ENCODE data around the gene PAXX.
A peak's percentile ranks its signal among the peaks of the same experiment; 100 is the strongest.

The PAXX gene

DNA sequence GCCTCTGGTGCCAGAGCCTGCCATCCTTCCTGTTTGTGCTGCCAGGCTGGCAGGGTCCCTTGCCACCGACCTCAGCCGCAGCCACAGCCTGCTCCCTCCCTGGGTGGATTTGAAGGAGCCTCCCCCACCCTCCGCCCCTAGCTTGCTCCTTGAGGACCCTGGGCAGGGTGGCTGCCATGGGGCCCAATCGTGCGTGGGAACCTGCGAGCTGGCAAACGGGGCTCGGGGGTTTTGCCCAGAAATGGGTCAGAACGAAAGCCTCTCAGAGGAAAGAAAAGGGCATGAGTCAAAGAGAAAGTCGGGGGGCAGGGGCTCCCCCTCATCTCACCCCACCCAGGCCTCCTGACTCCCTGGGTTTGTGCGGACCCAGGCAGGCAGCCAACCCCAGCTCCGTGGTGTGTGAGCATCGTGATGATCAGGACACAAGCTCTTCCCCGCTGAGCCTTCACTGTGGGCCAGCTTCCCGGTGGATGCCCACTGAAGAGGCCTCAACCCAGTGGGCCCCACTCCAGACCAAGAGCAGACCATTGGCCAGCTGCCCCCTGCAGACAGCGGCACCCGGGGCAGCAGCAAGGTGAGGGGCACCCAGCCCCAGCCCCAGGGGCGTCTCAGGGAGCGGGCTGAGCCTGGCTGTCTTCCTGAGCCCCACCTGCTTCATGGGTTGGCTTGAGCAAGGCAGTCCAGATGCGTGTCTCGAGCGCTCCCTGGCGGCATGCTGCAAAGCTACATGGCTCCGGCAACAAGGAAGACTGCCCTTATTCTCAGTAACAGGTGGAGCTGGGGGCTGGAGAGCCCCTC, 42.7 kb downstream of the PAXX start:
- DNase-seq = peak; percentile 77
- no peak overlapping the region for H3K18ac ChIP-seq (ENCODE audit: low read depth in 1 of 2, low read length in 2 of 2)
- no peak overlapping the region for H2BK12ac ChIP-seq (ENCODE audit: low read length in 2 of 2)
- no peak overlapping the region for H2BK120ac ChIP-seq (ENCODE audit: low read depth, low read length)
- peaks cover 3% of the 10 kb centered on the region for H3K4me1 ChIP-seq (ENCODE audit: control insufficient read depth, insufficient read depth, low read depth, low read length)
- no peak overlapping the region for H3K4ac ChIP-seq (ENCODE audit: low read depth in 1 of 2, low read length in 2 of 2)
- 35% methylated on average over 18 of the region's 24 CpGs for WGBS
- H2AK5ac ChIP-seq (ENCODE audit: low read length, severe bottlenecking) = no peak overlapping the region
- H2BK15ac ChIP-seq (ENCODE audit: low read depth, poor library complexity, severe bottlenecking) = peak overlapping the region; percentile 34
- H4K8ac ChIP-seq (ENCODE audit: low read length) = no peak overlapping the region
- H4K91ac ChIP-seq (ENCODE audit: low read length) = no peak overlapping the region
- no peaks in the 10 kb centered on the region for H3K9me3 ChIP-seq (ENCODE audit: control insufficient read depth, low read length)
- H3K36me3 ChIP-seq (ENCODE audit: control insufficient read depth in 1 of 2, insufficient read depth in 2 of 2, low read depth in 1 of 2, low read length in 2 of 2) = peaks cover 19 to 26% of the 10 kb centered on the region in 2 experiments
- H3K79me1 ChIP-seq (replicated peaks; ENCODE audit: low read length, poor library complexity, severe bottlenecking) = no peaks in the 10 kb centered on the region
- no peak overlapping the region for H3K9ac ChIP-seq (ENCODE audit: low read length)
- no peak overlapping the region for H3K23ac ChIP-seq (ENCODE audit: low read length in 2 of 2)
- H3K27ac ChIP-seq (ENCODE audit: low read length, poor library complexity, severe bottlenecking) = no peak overlapping the region
- H2BK5ac ChIP-seq (ENCODE audit: low read depth, low read length, poor library complexity, severe bottlenecking) = no peak overlapping the region
- H2AFZ ChIP-seq (ENCODE audit: low read depth, low read length) = no peak overlapping the region
- H3K27me3 ChIP-seq (ENCODE audit: control insufficient read depth in 1 of 2, insufficient read depth in 1 of 2, low read length in 2 of 2) = peaks cover 0 to 11% of the 10 kb centered on the region in 2 experiments
- H3K14ac ChIP-seq (ENCODE audit: low read length in 2 of 2) = no peak overlapping the region
- H3K4me3 ChIP-seq (ENCODE audit: insufficient read depth in 1 of 2, low read depth in 1 of 2, low read length in 2 of 2) = no peak overlapping the region
- H3K4me2 ChIP-seq (ENCODE audit: low read length, poor library complexity, severe bottlenecking) = no peak overlapping the region

DNA sequence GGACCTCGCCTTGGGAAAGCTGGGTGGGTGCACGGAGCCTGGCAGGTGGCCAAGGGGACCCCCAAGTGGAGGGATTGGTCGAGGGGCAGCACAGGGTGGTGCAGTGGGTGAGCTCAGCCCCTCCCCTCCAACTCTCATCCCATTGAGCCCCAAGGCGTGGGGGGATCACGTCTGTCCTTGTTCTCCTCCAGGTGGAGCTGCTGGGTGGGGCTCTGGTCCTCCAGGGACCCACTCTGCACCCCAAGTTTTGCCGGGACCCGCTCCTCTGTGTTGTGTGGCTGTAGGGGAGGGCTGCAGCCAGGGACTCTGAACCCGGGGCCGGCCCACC, 43.2 kb downstream of the PAXX start:
- Histone ChIP-seq H3K18ac (ENCODE audit: low read depth in 1 of 2, low read length in 2 of 2) (no peak overlapping the region), H4K8ac (ENCODE audit: low read length) (no peak overlapping the region), H3K9me3 (ENCODE audit: control insufficient read depth, low read length) (no peaks in the 10 kb centered on the region), H3K79me1 (replicated peaks; ENCODE audit: low read length, poor library complexity, severe bottlenecking) (no peaks in the 10 kb centered on the region), H3K27me3 (ENCODE audit: control insufficient read depth in 1 of 2, insufficient read depth in 1 of 2, low read length in 2 of 2) (peaks cover 0 to 11% of the 10 kb centered on the region in 2 experiments), H2AFZ (ENCODE audit: low read depth, low read length) (no peak overlapping the region), H3K36me3 (ENCODE audit: control insufficient read depth in 1 of 2, insufficient read depth in 2 of 2, low read depth in 1 of 2, low read length in 2 of 2) (peaks cover 20 to 32% of the 10 kb centered on the region in 2 experiments), H3K4me2 (ENCODE audit: low read length, poor library complexity, severe bottlenecking) (no peak overlapping the region), H3K4me3 (ENCODE audit: insufficient read depth in 1 of 2, low read depth in 1 of 2, low read length in 2 of 2) (no peak overlapping the region), H2BK5ac (ENCODE audit: low read depth, low read length, poor library complexity, severe bottlenecking) (no peak overlapping the region), H3K23ac (ENCODE audit: low read length in 2 of 2) (no peak overlapping the region), H2BK12ac (ENCODE audit: low read length in 2 of 2) (no peak overlapping the region), H3K27ac (ENCODE audit: low read length, poor library complexity, severe bottlenecking) (no peak overlapping the region), H3K9ac (ENCODE audit: low read length) (no peak overlapping the region), H2AK5ac (ENCODE audit: low read length, severe bottlenecking) (no peak overlapping the region), H2BK120ac (ENCODE audit: low read depth, low read length) (no peak overlapping the region), H4K91ac (ENCODE audit: low read length) (no peak overlapping the region), H2BK15ac (ENCODE audit: low read depth, poor library complexity, severe bottlenecking) (no peak overlapping the region), H3K4ac (ENCODE audit: low read depth in 1 of 2, low read length in 2 of 2) (no peak overlapping the region), H3K4me1 (ENCODE audit: control insufficient read depth, insufficient read depth, low read depth, low read length) (peaks cover 3% of the 10 kb centered on the region), H3K14ac (ENCODE audit: low read length in 2 of 2) (no peak overlapping the region)
- WGBS = 38% methylated on average over 8 of the region's 9 CpGs
- no peak for DNase-seq

DNA sequence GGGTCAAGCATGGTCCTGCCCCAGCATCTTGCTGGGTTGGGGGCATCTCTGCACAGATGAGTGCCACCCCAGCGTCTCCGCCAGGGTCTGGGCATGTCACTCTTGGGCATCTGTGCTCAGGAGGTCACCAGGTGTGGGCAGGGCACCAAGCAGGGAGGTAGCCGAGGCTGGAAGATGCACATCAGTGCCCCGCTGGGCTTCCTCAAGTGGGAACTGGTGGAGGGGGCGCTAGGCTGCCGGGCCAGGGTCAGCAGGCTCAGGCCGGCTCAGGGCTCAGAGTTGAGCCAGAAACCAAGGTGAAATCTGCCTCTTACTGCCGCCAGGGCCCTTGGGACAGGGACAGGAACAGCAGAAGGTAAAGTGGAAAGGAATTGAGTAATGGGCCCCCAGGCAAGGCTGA, 43.7 kb downstream of the PAXX start:
- H3K14ac ChIP-seq (ENCODE audit: low read length in 2 of 2) = no peak overlapping the region
- H2AK5ac ChIP-seq (ENCODE audit: low read length, severe bottlenecking) = no peak overlapping the region
- no peak overlapping the region for H3K18ac ChIP-seq (ENCODE audit: low read depth in 1 of 2, low read length in 2 of 2)
- H2BK15ac ChIP-seq (ENCODE audit: low read depth, poor library complexity, severe bottlenecking) = peak overlapping the region; percentile 16
- no peak for DNase-seq
- WGBS = 85% methylated on average over 8 of the region's 8 CpGs
- H4K8ac ChIP-seq (ENCODE audit: low read length) = no peak overlapping the region
- H2AFZ ChIP-seq (ENCODE audit: low read depth, low read length) = no peak overlapping the region
- H2BK12ac ChIP-seq (ENCODE audit: low read length in 2 of 2) = peak overlapping the region in 1 of 2 experiments; percentile 17
- no peak overlapping the region for H3K27ac ChIP-seq (ENCODE audit: low read length, poor library complexity, severe bottlenecking)
- H4K91ac ChIP-seq (ENCODE audit: low read length) = no peak overlapping the region
- H2BK120ac ChIP-seq (ENCODE audit: low read depth, low read length) = no peak overlapping the region
- no peaks in the 10 kb centered on the region for H3K79me1 ChIP-seq (replicated peaks; ENCODE audit: low read length, poor library complexity, severe bottlenecking)
- H3K27me3 ChIP-seq (ENCODE audit: control insufficient read depth in 1 of 2, insufficient read depth in 1 of 2, low read length in 2 of 2) = peaks cover 0 to 11% of the 10 kb centered on the region in 2 experiments
- H3K4me3 ChIP-seq (ENCODE audit: insufficient read depth in 1 of 2, low read depth in 1 of 2, low read length in 2 of 2) = no peak overlapping the region
- H3K9me3 ChIP-seq (ENCODE audit: control insufficient read depth, low read length) = no peaks in the 10 kb centered on the region
- no peak overlapping the region for H2BK5ac ChIP-seq (ENCODE audit: low read depth, low read length, poor library complexity, severe bottlenecking)
- H3K4ac ChIP-seq (ENCODE audit: low read depth in 1 of 2, low read length in 2 of 2) = no peak overlapping the region
- H3K23ac ChIP-seq (ENCODE audit: low read length in 2 of 2) = peak overlapping the region in 1 of 2 experiments; percentile 11
- peaks cover 20 to 36% of the 10 kb centered on the region in 2 experiments for H3K36me3 ChIP-seq (ENCODE audit: control insufficient read depth in 1 of 2, insufficient read depth in 2 of 2, low read depth in 1 of 2, low read length in 2 of 2)
- H3K4me1 ChIP-seq (ENCODE audit: control insufficient read depth, insufficient read depth, low read depth, low read length) = peaks cover 3% of the 10 kb centered on the region
- H3K4me2 ChIP-seq (ENCODE audit: low read length, poor library complexity, severe bottlenecking) = no peak overlapping the region
- H3K9ac ChIP-seq (ENCODE audit: low read length) = no peak overlapping the region

DNA sequence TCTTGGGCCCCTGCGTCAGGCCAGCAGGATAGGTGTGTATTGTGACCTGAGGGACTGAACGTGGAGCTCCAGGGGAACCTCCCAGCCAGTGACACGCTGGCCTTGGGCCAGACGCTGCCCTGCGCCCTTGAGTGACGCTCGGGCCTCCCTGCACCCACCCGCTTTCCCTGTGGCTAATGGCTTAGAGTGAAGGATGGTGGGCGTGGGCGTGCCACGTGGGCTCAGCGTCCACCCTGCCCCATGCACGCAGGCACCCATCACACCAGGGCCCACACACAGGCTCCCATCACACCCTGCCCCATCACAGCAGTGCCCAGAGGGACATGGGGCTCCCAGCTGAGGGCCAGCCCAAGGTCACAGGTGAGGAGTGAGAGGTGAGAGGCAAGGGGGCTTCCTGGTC, 44.8 kb downstream of the PAXX start:
- Histone ChIP-seq H3K27me3 (ENCODE audit: control insufficient read depth in 1 of 2, insufficient read depth in 1 of 2, low read length in 2 of 2) (peaks cover 0 to 11% of the 10 kb centered on the region in 2 experiments), H3K79me1 (replicated peaks; ENCODE audit: low read length, poor library complexity, severe bottlenecking) (no peaks in the 10 kb centered on the region), H3K4ac (ENCODE audit: low read depth in 1 of 2, low read length in 2 of 2) (no peak overlapping the region), H3K9me3 (ENCODE audit: control insufficient read depth, low read length) (no peaks in the 10 kb centered on the region), H4K8ac (ENCODE audit: low read length) (no peak overlapping the region), H2BK12ac (ENCODE audit: low read length in 2 of 2) (no peak overlapping the region), H2AK5ac (ENCODE audit: low read length, severe bottlenecking) (no peak overlapping the region), H3K4me1 (ENCODE audit: control insufficient read depth, insufficient read depth, low read depth, low read length) (peaks cover 3% of the 10 kb centered on the region), H3K14ac (ENCODE audit: low read length in 2 of 2) (no peak overlapping the region), H3K9ac (ENCODE audit: low read length) (no peak overlapping the region), H2BK15ac (ENCODE audit: low read depth, poor library complexity, severe bottlenecking) (no peak overlapping the region), H2AFZ (ENCODE audit: low read depth, low read length) (no peak overlapping the region), H2BK120ac (ENCODE audit: low read depth, low read length) (no peak overlapping the region), H4K91ac (ENCODE audit: low read length) (no peak overlapping the region), H3K23ac (ENCODE audit: low read length in 2 of 2) (no peak overlapping the region), H3K18ac (ENCODE audit: low read depth in 1 of 2, low read length in 2 of 2) (no peak overlapping the region), H3K36me3 (ENCODE audit: control insufficient read depth in 1 of 2, insufficient read depth in 2 of 2, low read depth in 1 of 2, low read length in 2 of 2) (peaks cover 20 to 45% of the 10 kb centered on the region in 2 experiments), H2BK5ac (ENCODE audit: low read depth, low read length, poor library complexity, severe bottlenecking) (no peak overlapping the region), H3K27ac (ENCODE audit: low read length, poor library complexity, severe bottlenecking) (no peak overlapping the region), H3K4me3 (ENCODE audit: insufficient read depth in 1 of 2, low read depth in 1 of 2, low read length in 2 of 2) (no peak overlapping the region), H3K4me2 (ENCODE audit: low read length, poor library complexity, severe bottlenecking) (no peak overlapping the region)
- no peak for DNase-seq
- 84% methylated on average over 3 of the region's 13 CpGs for WGBS

Measured in mesenchymal stem cell (in vitro differentiated cells and primary cell).